ENCODE results near the gene CTPS1. TPM values are rescaled to one million over a fixed set of nuclear protein-coding genes. Genes with fewer than 3 reads are reported as not detected.

CTPS1 gene
- total RNA-seq, 4 donors from 2014 or later, result 9.5 to 24.3 (median 14.7) TPM

- no peak for ATAC-seq
- H3K36me3 ChIP-seq, result peaks cover 0 to 55% of the 10 kb centered on the region in 2 donors
- in situ Hi-C loops (cut with MboI; ENCODE audit: low sequenced_read_pairs in 4 of 4), result no loop called here
Measured at GRCh38 chr1:41005876-41006275, 26.4 kb downstream of the CTPS1 start.

DNA sequence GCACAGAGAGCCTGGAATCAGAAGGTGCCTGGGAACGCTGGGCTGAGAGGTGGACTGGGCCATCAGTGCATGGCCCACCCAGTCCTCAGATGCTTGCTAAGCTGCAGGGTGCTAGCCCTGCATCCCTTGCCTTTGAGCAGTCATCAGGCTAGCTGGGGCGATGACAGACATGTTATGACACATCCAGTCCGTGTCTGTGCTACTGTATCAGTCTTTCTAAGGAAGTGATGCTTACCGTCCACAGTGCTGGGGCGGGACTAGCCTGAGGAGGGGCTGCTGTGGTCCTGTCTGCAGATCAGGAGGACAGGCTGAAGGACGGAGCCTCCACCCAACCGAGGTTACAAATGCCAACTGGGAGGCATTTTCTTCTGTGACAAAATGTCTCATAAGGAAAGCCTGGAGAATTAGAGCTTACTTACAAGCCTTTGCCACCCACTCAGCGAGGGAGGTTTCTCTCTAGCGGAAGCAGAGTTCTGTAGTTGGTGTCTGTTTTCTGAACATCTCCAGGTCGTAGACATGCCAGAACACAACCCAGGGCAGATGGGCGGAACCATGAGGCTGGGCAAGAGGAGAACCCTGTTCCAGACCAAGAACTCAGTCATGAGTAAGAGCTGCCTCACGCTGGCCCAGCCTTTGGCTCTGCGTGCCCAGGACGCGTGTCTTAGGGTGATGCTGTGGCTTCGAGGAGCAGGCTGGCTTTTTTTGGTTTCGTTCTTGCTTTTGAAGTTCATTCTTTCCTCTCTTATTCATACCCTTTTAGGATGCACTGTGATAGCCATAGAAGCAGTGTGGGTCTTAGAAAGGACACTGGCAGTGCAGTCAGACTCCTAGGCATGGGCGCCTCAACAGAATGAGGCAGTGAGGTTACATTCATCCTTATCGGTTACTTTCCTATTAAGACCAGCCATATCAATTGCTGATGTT lies 27.7 kb downstream of the CTPS1 start:
- intact Hi-C loops (cut with DNase I; ENCODE audit: low total_unique reads), result no loop called here
- TF ChIP-seq CTCF (IDR thresholded peaks at IDR 0.05 in 4 of 5, conservative IDR thresholded peaks at IDR 0.05 in 1 of 5) (no peak), POLR2A (IDR thresholded peaks at IDR 0.05) (no peak)

More at GRCh38 chr1:41005876-41006275, 26.4 kb downstream of the CTPS1 start:
- intact Hi-C loops (cut with DNase I; ENCODE audit: low total_unique reads), result no loop called here
- Histone ChIP-seq H3K27ac (no peak overlapping the region), H3K4me3 (no peak overlapping the region), H3K4me1 (peaks cover 3 to 7% of the 10 kb centered on the region in 2 donors), H3K9me3 (no peaks in the 10 kb centered on the region), H3K27me3 (no peaks in the 10 kb centered on the region)
- DNase-seq, result no peak
- no peak for TF ChIP-seq POLR2A (IDR thresholded peaks at IDR 0.05)

GRCh38 chr1:41009466-41009865 lies 30.0 kb downstream of the CTPS1 start:
- in situ Hi-C loops (cut with MboI; ENCODE audit: low sequenced_read_pairs in 4 of 4), result no loop called here
- TF ChIP-seq POLR2A (IDR thresholded peaks at IDR 0.05) (no peak), CTCF (IDR thresholded peaks at IDR 0.05 in 4 of 5, conservative IDR thresholded peaks at IDR 0.05 in 1 of 5) (no peak)
- no peaks in the 10 kb centered on the region for H3K9me3 ChIP-seq
- DNase-seq (no peak), ATAC-seq (no peak)
- peaks cover 0 to 65% of the 10 kb centered on the region in 2 donors for H3K36me3 ChIP-seq
- no peaks in the 10 kb centered on the region for H3K4me1 ChIP-seq
- no peak overlapping the region for H3K4me3 ChIP-seq
- intact Hi-C loops (cut with DNase I; ENCODE audit: low total_unique reads), result no loop called here
- H3K27me3 ChIP-seq, result no peaks in the 10 kb centered on the region
- no peak overlapping the region for H3K27ac ChIP-seq

More for the DNA sequence above, 27.7 kb downstream of the CTPS1 start:
- Histone ChIP-seq H3K4me1 (peaks cover 3 to 7% of the 10 kb centered on the region in 2 donors), H3K27ac (no peak overlapping the region), H3K9me3 (no peaks in the 10 kb centered on the region), H3K4me3 (no peak overlapping the region), H3K36me3 (peaks cover 0 to 68% of the 10 kb centered on the region in 2 donors), H3K27me3 (no peaks in the 10 kb centered on the region)
- in situ Hi-C loops (cut with MboI; ENCODE audit: low sequenced_read_pairs in 4 of 4), result no loop called here
- ATAC-seq (no peak), DNase-seq (no peak)

GRCh38 chr1:41010345-41010744 lies 30.8 kb downstream of the CTPS1 start:
- H3K9me3 ChIP-seq, result no peaks in the 10 kb centered on the region
- DNase-seq (no peak), ATAC-seq (no peak)
- H3K27ac ChIP-seq, result no peak overlapping the region
- in situ Hi-C loops (cut with MboI; ENCODE audit: low sequenced_read_pairs in 4 of 4), result no loop called here
- intact Hi-C loops (cut with DNase I; ENCODE audit: low total_unique reads), result no loop called here
- H3K4me1 ChIP-seq, result no peaks in the 10 kb centered on the region
- no peak overlapping the region for H3K4me3 ChIP-seq
- H3K27me3 ChIP-seq, result no peaks in the 10 kb centered on the region
- TF ChIP-seq POLR2A (IDR thresholded peaks at IDR 0.05) (no peak), CTCF (IDR thresholded peaks at IDR 0.05 in 4 of 5, conservative IDR thresholded peaks at IDR 0.05 in 1 of 5) (no peak)
- H3K36me3 ChIP-seq, result peaks cover 0 to 65% of the 10 kb centered on the region in 2 donors

DNA sequence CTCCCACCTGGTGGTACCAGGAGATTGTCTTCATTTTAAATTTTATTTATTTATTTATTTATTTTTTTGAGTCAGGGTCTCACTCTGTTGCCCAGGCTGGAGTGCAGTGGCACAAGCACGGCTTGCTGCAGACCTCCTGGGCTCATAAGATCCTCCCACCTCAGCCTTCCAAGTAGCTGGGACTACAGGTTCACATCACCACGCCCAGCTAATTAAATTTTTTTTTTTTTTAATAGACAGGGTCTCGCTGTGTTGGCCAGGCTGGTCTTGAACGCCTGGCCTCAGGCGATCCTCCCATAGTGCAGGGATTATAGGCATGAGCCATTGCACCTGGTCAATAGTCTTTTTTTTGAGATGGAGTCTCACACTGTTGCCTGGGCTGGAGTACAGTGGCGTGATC lies 33.5 kb downstream of the CTPS1 start:
- Histone ChIP-seq H3K4me3 (no peak overlapping the region), H3K4me1 (no peaks in the 10 kb centered on the region), H3K9me3 (no peaks in the 10 kb centered on the region), H3K36me3 (peaks cover 0 to 46% of the 10 kb centered on the region in 2 donors), H3K27ac (no peak overlapping the region), H3K27me3 (no peaks in the 10 kb centered on the region)
- DNase-seq (no peak), ATAC-seq (no peak)
- no peak for TF ChIP-seq CTCF (IDR thresholded peaks at IDR 0.05 in 4 of 5, conservative IDR thresholded peaks at IDR 0.05 in 1 of 5)
- no peak for TF ChIP-seq POLR2A (IDR thresholded peaks at IDR 0.05)
- in situ Hi-C loops (cut with MboI; ENCODE audit: low sequenced_read_pairs in 4 of 4) (no loop called here), intact Hi-C loops (cut with DNase I; ENCODE audit: low total_unique reads) (no loop called here)

Measured in gastrocnemius medialis (tissue), 4 donors.